K562 (cell line): ENCODE results near the gene ZNF292. TPM values are rescaled to one million over a fixed set of nuclear protein-coding genes. Genes with fewer than 3 reads are reported as not detected.

Source experiments
- ARHGAP35 ChIP-seq: fragments of 450-650 bp; IDR thresholded peaks from 2 replicates; pipeline ENCODE4 v1.6.1; 2018; ENCODE audit not compliant: partially characterized antibody
- ATF3 ChIP-seq, 2 experiments: fragments of 450-650 bp in 1 of 2; sonication (generic) in 1 of 2; formaldehyde crosslinking in 1 of 2; IDR thresholded peaks in 1 of 2; conservative IDR thresholded peaks in 1 of 2; 2 replicates each; pipeline versions ENCODE4 v1.6.1 to v1.8.1; 2016 to 2023; ENCODE audit warnings: mild to moderate bottlenecking in 2 of 2, moderate library complexity in 2 of 2, inconsistent platforms in 1 of 2, missing genetic modification reagents in 1 of 2
- BACH1 ChIP-seq: fragments of 200-800 bp; sonication (Bioruptor generic); IDR thresholded peaks from 2 replicates; pipeline ENCODE4 v1.6.1; 2016; ENCODE audit warnings: missing genetic modification characterization, missing compliant biosample characterization
- CTBP1 ChIP-seq: fragments of 450-650 bp; IDR thresholded peaks from 2 replicates; pipeline ENCODE4 v1.6.1; 2016; ENCODE audit warnings: borderline replicate concordance
- E4F1 ChIP-seq: fragments of 250-450 bp; sonication (Bioruptor Pico); IDR thresholded peaks from 2 replicates; pipeline ENCODE4 v1.5.0; 2021; ENCODE audit warnings: mild to moderate bottlenecking, borderline replicate concordance
- ESRRA ChIP-seq: fragments of 450-650 bp; IDR thresholded peaks from 2 replicates; pipeline ENCODE4 v1.6.1; 2014; ENCODE audit warnings: low read depth, mild to moderate bottlenecking, moderate library complexity, borderline replicate concordance
- HBP1 ChIP-seq: fragments of 450-650 bp; formaldehyde crosslinking; IDR thresholded peaks from 2 replicates; pipeline ENCODE4 v1.4.0; 2022; ENCODE audit warnings: missing genetic modification characterization
- IRF1 ChIP-seq: sonication (generic); formaldehyde crosslinking; IDR thresholded peaks from 2 replicates; pipeline ENCODE4 v1.8.0; 2022; ENCODE audit warnings: missing genetic modification reagents, mild to moderate bottlenecking, borderline replicate concordance
- JUND ChIP-seq, 2 experiments: IDR thresholded peaks; 2 replicates in 1 of 2; 3 replicates in 1 of 2; pipeline ENCODE4 v1.6.1; 2011; ENCODE audit warnings: borderline replicate concordance in 2 of 2, low read depth in 2 of 2, low read length in 2 of 2, improper control_type of control experiment in 1 of 2, missing biosample characterization in 1 of 2, missing genetic modification characterization in 1 of 2, missing genetic modification reagents in 1 of 2
- MTA1 ChIP-seq: fragments of 450-650 bp; IDR thresholded peaks from 2 replicates; pipeline ENCODE4 v1.6.1; 2017; ENCODE audit warnings: borderline replicate concordance
- MTA2 ChIP-seq: fragments of 450-650 bp; IDR thresholded peaks from 2 replicates; pipeline ENCODE4 v1.6.1; 2016; ENCODE audit warnings: low read depth
- NCOR1 ChIP-seq: fragments of 450-650 bp; IDR thresholded peaks from 2 replicates; pipeline ENCODE4 v1.6.1; 2016; ENCODE audit warnings: mild to moderate bottlenecking, moderate library complexity
- NFE2 ChIP-seq: IDR thresholded peaks from 2 replicates; pipeline ENCODE4 v1.6.1; 2014; ENCODE audit warnings: antibody characterized with exemption, low read depth
- RAD51 ChIP-seq: fragments of 450-650 bp; IDR thresholded peaks from 2 replicates; pipeline ENCODE4 v1.7.1; 2016; ENCODE audit warnings: low read depth, mild to moderate bottlenecking, borderline replicate concordance
- SMARCA4 ChIP-seq: fragments of 450-650 bp; IDR thresholded peaks from 2 replicates; pipeline ENCODE4 v1.6.1; 2016
- SMARCE1 ChIP-seq: fragments of 450-650 bp; IDR thresholded peaks from 2 replicates; pipeline ENCODE4 v1.7.1; 2016; ENCODE audit warnings: mild to moderate bottlenecking
- SOX6 ChIP-seq: fragments of 450-650 bp; IDR thresholded peaks from 2 replicates; pipeline ENCODE4 v1.6.1; 2014; ENCODE audit warnings: mild to moderate bottlenecking
- SPI1 ChIP-seq: IDR thresholded peaks from 2 replicates; pipeline ENCODE4 v1.6.1; 2011; ENCODE audit warnings: low read depth, low read length, control low read depth, borderline replicate concordance
- TAL1 ChIP-seq: fragments of 450-650 bp; IDR thresholded peaks from 2 replicates; pipeline ENCODE4 v1.6.1; 2016; ENCODE audit warnings: mild to moderate bottlenecking
- TCF3 ChIP-seq: sonication (generic); formaldehyde crosslinking; IDR thresholded peaks from 2 replicates; pipeline ENCODE4 v1.4.0; 2020; ENCODE audit warnings: mild to moderate bottlenecking, missing genetic modification reagents
- TOE1 ChIP-seq, 2 experiments: fragments of 450-650 bp in 1 of 2; sonication (generic) in 1 of 2; formaldehyde crosslinking in 1 of 2; IDR thresholded peaks; 2 replicates each; pipeline versions ENCODE4 v1.7.1 to v1.8.0; 2016 to 2022; ENCODE audit warnings: borderline replicate concordance in 2 of 2, mild to moderate bottlenecking in 2 of 2, antibody characterized with exemption in 1 of 2, inconsistent platforms in 1 of 2, low read depth in 1 of 2, missing genetic modification reagents in 1 of 2, moderate library complexity in 1 of 2
- ZBED1 ChIP-seq: IDR thresholded peaks from 2 replicates; pipeline ENCODE4 v1.6.1; 2014
- ZEB2 ChIP-seq: fragments of 450-650 bp; IDR thresholded peaks from 2 replicates; pipeline ENCODE4 v1.6.1; 2016
- ZNF699 ChIP-seq: fragments of 250-450 bp; sonication (Bioruptor Pico); IDR thresholded peaks from 2 replicates; pipeline ENCODE4 v1.8.0; 2021; ENCODE audit warnings: mild to moderate bottlenecking, moderate library complexity; ENCODE audit not compliant: insufficient replicate concordance
- polyA plus RNA-seq, 8 experiments: library from polyadenylated mRNA; depleted of rRNA in 4 of 8; stranded (reverse) in 5 of 8; unstranded in 3 of 8; fragments of >200 nt; fragmentation: Nextera tagmentation in 2 of 8; fragmentation: Illumina TruSeq in 1 of 8; extraction: Ambion mirVana in 2 of 8; extraction: Trizol in 1 of 8; gene quantifications; 2 replicates each; pipeline versions ENCODE4 v1.2.1 to v1.2.3, GENCODE V29; 2011 to 2014; ENCODE audit warnings: inconsistent platforms in 1 of 8, missing spikeins in 1 of 8
- total RNA-seq, 7 experiments: library from RNA; depleted of rRNA in 6 of 7; stranded (reverse); fragments of >200 nt in 6 of 7; fragmentation: Illumina TruSeq in 2 of 7; extraction: Trizol in 2 of 7; gene quantifications; 2 replicates each; pipeline versions ENCODE4 v1.2.1 to v1.2.3, GENCODE V29; 2011 to 2021; ENCODE audit warnings: low replicate concordance in 1 of 7

ZNF292 gene
- total and polyA plus RNA-seq, 9 of the 15 experiments (the other 6 are each of a cell fraction or from before 2014, with no cell fraction given) = 4.4 to 17.1 (median 12.8) TPM

- peak; percentile 52 for TF ChIP-seq TCF3 (CRISPR knock-in tag)
- 0 out of 2 replicates have a peak, but pooled peaks have one; percentile 26 for TF ChIP-seq MTA2
- TF ChIP-seq IRF1 (CRISPR knock-in tag) = no peak
- TF ChIP-seq RAD51 = peak; percentile 34; the same call in 1 of the 2 replicates
- no peak for TF ChIP-seq E4F1 (CRISPR knock-in tag)
- TF ChIP-seq SPI1 = no peak
- TF ChIP-seq HBP1 (CRISPR knock-in tag) = no peak
- peak; percentile 95 for TF ChIP-seq CTBP1
- TF ChIP-seq ZEB2 = peak; percentile 99
- peak; percentile 42; the same call in 1 of the 2 replicates for TF ChIP-seq SOX6
- peak; percentile 81 for TF ChIP-seq MTA1
- peak; percentile 64; the same call in 1 of the 2 replicates for TF ChIP-seq SMARCA4
- TF ChIP-seq TAL1 = peak; percentile 42; the same call in 1 of the 2 replicates
- TF ChIP-seq NCOR1 = no peak
- peak; percentile 69; the same call in 1 of the 2 replicates for TF ChIP-seq TOE1 (IDR thresholded peaks at IDR 0.05; ENCODE audit: borderline replicate concordance)
- no peak for TF ChIP-seq TOE1 (CRISPR knock-in tag; IDR thresholded peaks at IDR 0.05; ENCODE audit: borderline replicate concordance, low read depth)
- TF ChIP-seq ATF3 (IDR thresholded peaks at IDR 0.05) = peak; percentile 83
- TF ChIP-seq ATF3 (CRISPR knock-in tag; conservative IDR thresholded peaks at IDR 0.05) = no peak
- TF ChIP-seq BACH1 = no peak
- TF ChIP-seq ZNF699 (CRISPR knock-in tag) = no peak
- 0 out of 2 replicates have a peak, but pooled peaks have one; percentile 29 for TF ChIP-seq ESRRA
- no peak for TF ChIP-seq ZBED1
- peak; percentile 53; the same call in 1 of the 2 replicates for TF ChIP-seq NFE2
- TF ChIP-seq SMARCE1 = peak; percentile 78; the same call in 1 of the 2 replicates
- TF ChIP-seq ARHGAP35 = no peak
- TF ChIP-seq JUND (IDR thresholded peaks at IDR 0.05; ENCODE audit: borderline replicate concordance, low read depth, low read length) = peak; percentile 72
- TF ChIP-seq JUND (tag; IDR thresholded peaks at IDR 0.05; ENCODE audit: borderline replicate concordance, low read depth, low read length) = peak; percentile 70; the same call in 1 of the 3 replicates
Observed at GRCh38 chr6:87213364-87213763, 58.0 kb downstream of the ZNF292 start (continued).
